ENCODE results near the gene BEND3.

DNA sequence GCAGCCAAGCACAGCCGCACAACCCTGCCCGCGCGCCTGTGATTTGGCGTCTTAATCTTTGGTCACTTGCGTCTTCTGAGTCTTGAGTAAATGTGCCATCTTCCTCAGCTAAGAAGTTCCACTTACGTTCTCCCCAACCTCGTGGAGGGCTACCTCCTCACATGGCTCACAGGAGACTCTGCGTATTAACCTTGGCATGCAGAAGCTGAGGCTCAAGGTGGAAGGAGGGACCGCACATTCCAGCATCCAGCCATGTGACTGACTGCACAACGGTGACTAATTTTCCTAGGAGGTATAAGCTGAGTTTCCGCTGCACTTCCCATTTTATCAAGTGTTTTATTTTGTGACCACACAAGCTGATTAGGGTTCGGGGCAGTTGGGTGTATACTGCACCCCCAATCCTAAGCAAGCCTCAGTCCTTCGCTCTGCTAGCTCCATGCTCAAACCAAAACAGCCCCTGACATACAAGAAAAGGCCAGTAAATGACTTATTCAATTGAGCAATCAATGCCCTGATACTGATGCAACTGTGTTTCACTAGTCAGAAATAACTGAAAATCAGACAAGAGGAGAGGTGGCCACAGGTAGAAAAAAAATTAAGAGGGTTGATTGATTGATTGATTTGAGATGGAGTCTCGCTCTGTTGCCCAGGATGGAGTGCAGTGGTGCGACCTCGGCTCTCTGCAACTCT, 7.0 kb downstream of the BEND3 start:
- TF ChIP-seq, protein P1, sequence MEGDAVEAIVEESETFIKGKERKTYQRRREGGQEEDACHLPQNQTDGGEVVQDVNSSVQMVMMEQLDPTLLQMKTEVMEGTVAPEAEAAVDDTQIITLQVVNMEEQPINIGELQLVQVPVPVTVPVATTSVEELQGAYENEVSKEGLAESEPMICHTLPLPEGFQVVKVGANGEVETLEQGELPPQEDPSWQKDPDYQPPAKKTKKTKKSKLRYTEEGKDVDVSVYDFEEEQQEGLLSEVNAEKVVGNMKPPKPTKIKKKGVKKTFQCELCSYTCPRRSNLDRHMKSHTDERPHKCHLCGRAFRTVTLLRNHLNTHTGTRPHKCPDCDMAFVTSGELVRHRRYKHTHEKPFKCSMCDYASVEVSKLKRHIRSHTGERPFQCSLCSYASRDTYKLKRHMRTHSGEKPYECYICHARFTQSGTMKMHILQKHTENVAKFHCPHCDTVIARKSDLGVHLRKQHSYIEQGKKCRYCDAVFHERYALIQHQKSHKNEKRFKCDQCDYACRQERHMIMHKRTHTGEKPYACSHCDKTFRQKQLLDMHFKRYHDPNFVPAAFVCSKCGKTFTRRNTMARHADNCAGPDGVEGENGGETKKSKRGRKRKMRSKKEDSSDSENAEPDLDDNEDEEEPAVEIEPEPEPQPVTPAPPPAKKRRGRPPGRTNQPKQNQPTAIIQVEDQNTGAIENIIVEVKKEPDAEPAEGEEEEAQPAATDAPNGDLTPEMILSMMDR (IDR thresholded peaks at IDR 0.05), result no peak
- TF ChIP-seq POLR2A (IDR thresholded peaks at IDR 0.05; ENCODE audit: low read length) (no peak), JUN (IDR thresholded peaks at IDR 0.05) (no peak), CEBPB (IDR thresholded peaks at IDR 0.05) (no peak), RAD21 (conservative IDR thresholded peaks at IDR 0.05 in 1 of 2, IDR thresholded peaks at IDR 0.05 in 1 of 2) (no peak), EP300 (IDR thresholded peaks at IDR 0.05) (no peak), CHD4 (IDR thresholded peaks at IDR 0.05; ENCODE audit: borderline replicate concordance) (no peak), CBX8 (IDR thresholded peaks at IDR 0.05) (no peak), POLR2AphosphoS2 (conservative IDR thresholded peaks at IDR 0.05; ENCODE audit: low read length) (no peak), KDM1A (IDR thresholded peaks at IDR 0.05; ENCODE audit: low read depth) (no peak), MAFK (IDR thresholded peaks at IDR 0.05; ENCODE audit: partially characterized antibody) (no peak), RCOR1 (IDR thresholded peaks at IDR 0.05; ENCODE audit: low read depth, low read length) (no peak)
- TF ChIP-seq, protein P2, sequence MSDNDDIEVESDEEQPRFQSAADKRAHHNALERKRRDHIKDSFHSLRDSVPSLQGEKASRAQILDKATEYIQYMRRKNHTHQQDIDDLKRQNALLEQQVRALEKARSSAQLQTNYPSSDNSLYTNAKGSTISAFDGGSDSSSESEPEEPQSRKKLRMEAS (IDR thresholded peaks at IDR 0.05), result no peak
